OCI-LY1 (cell line): ENCODE measurements around the gene TRPV2.

Source experiments
- H2AFZ ChIP-seq: fragments of 200-600 bp; sonication (generic), shearing (Covaris generic); 2 replicates; pipeline ENCODE4 v1.6.0; 2014; ENCODE audit warnings: antibody characterized with exemption, mild to moderate bottlenecking, low read length
- H3F3A ChIP-seq: fragments of 200-600 bp; sonication (generic), shearing (Covaris generic); 2 replicates; pipeline ENCODE4 v1.6.0; 2014; ENCODE audit warnings: mild to moderate bottlenecking, antibody characterized with exemption, low read length, moderate library complexity; ENCODE audit not compliant: insufficient read depth
- H3K27ac ChIP-seq: fragments of 200-600 bp; sonication (generic); 2 replicates; pipeline ENCODE4 v1.5.1; 2014; ENCODE audit warnings: low read length, mixed run types, mild to moderate bottlenecking, low read depth; ENCODE audit not compliant: poor library complexity, severe bottlenecking
- H3K27me3 ChIP-seq: fragments of 200-600 bp; sonication (generic); 2 replicates; pipeline ENCODE4 v1.6.0; 2014; ENCODE audit warnings: antibody characterized with exemption, mild to moderate bottlenecking, low read length, moderate library complexity; ENCODE audit not compliant: insufficient read depth
- H3K36me3 ChIP-seq: fragments of 200-600 bp; sonication (generic); 2 replicates; pipeline ENCODE4 v1.6.1; 2014; ENCODE audit warnings: mild to moderate bottlenecking, antibody characterized with exemption, low read length, moderate library complexity, mixed read lengths; ENCODE audit not compliant: insufficient read depth
- H3K4me1 ChIP-seq: fragments of 200-600 bp; sonication (generic); 2 replicates; pipeline ENCODE4 v1.5.1; 2014; ENCODE audit warnings: mild to moderate bottlenecking, low read length, moderate library complexity; ENCODE audit not compliant: insufficient read depth, severe bottlenecking
- H3K4me2 ChIP-seq: fragments of 200-600 bp; sonication (generic), shearing (Covaris generic); 2 replicates; pipeline ENCODE4 v1.6.1; 2014; ENCODE audit warnings: low read length
- H3K4me3 ChIP-seq: fragments of 200-600 bp; sonication (generic); 2 replicates; pipeline ENCODE4 v1.5.1; 2014; ENCODE audit warnings: low read length, low read depth, mild to moderate bottlenecking, mixed read lengths; ENCODE audit not compliant: poor library complexity, severe bottlenecking
- H3K79me2 ChIP-seq: fragments of 200-600 bp; shearing (Covaris generic); 2 replicates; pipeline ENCODE4 v1.6.1; 2016; ENCODE audit warnings: mixed run types, low read length, mixed read lengths; ENCODE audit not compliant: insufficient read depth
- H3K9ac ChIP-seq: fragments of 200-600 bp; sonication (generic), shearing (Covaris generic); 2 replicates; pipeline ENCODE4 v1.6.1; 2014; ENCODE audit warnings: mild to moderate bottlenecking, low read length, mixed read lengths
- H3K9me2 ChIP-seq: fragments of 200-600 bp; sonication (generic), shearing (Covaris generic); 2 replicates; pipeline ENCODE4 v1.6.1; 2014; ENCODE audit warnings: low read depth, mild to moderate bottlenecking, low read length, mixed read lengths
- H3K9me3 ChIP-seq: fragments of 200-600 bp; shearing (Covaris generic); 2 replicates; pipeline ENCODE4 v1.6.1; 2014; ENCODE audit warnings: low read length, mixed read lengths
- H4K20me1 ChIP-seq: fragments of 200-600 bp; sonication (generic), shearing (Covaris generic); 2 replicates; pipeline ENCODE4 v1.6.0; 2016; ENCODE audit warnings: mild to moderate bottlenecking, low read length; ENCODE audit not compliant: insufficient read depth
- EZH2 ChIP-seq: fragments of 200-600 bp; sonication (generic), shearing (Covaris generic); IDR thresholded peaks from 2 replicates; pipeline ENCODE4 v1.8.0; 2017; ENCODE audit warnings: borderline replicate concordance, mixed run types, mild to moderate bottlenecking, antibody characterized with exemption, low read length, moderate library complexity, mixed read lengths
- TF ChIP-seq, protein P1 (sequence below): fragments of 200-600 bp; sonication (generic), shearing (Covaris generic); IDR thresholded peaks from 2 replicates; pipeline ENCODE4 v1.5.1; 2017; ENCODE audit warnings: mild to moderate bottlenecking, antibody characterized with exemption, low read length, moderate library complexity, mixed read lengths

TRPV2 gene

DNA sequence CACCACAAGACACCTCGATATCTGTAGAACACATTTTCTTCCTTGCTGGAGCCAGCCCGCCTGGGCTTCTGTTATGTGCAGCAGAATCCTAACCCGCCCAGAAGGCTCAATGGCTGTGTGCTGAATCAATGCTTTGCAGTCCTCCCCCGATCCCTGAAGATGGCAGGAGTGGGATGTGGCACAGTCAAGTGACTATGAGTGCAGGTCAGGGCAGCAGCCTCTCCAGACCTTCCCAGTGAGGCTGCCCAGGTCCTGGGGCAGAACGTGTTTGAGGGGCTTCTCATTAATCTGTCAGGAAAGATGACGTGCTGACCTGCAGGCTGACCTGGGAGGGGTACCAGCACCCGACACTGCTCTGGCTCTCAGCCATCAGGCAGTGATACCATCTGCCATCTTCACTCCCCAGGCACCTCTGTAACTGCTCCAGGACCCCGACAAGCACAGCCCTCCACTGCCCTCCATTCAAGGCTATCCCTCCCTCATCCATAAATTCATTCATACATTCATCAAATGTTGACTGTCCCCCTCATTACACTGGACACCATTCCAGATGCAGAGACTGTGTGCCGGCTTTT is 41.5 kb downstream of the TRPV2 start:
- Histone ChIP-seq H3K9me3 (no peaks in the 10 kb centered on the region), H3K4me3 (no peak overlapping the region), H4K20me1 (no peaks in the 10 kb centered on the region), H3K9me2 (no peaks in the 10 kb centered on the region), H3K79me2 (no peaks in the 10 kb centered on the region), H3K9ac (no peak overlapping the region), H2AFZ (no peak overlapping the region), H3K4me1 (no peaks in the 10 kb centered on the region), H3F3A (no peaks in the 10 kb centered on the region), H3K36me3 (no peaks in the 10 kb centered on the region), H3K4me2 (no peak overlapping the region), H3K27me3 (no peaks in the 10 kb centered on the region), H3K27ac (no peak overlapping the region)
- TF ChIP-seq, protein P1, sequence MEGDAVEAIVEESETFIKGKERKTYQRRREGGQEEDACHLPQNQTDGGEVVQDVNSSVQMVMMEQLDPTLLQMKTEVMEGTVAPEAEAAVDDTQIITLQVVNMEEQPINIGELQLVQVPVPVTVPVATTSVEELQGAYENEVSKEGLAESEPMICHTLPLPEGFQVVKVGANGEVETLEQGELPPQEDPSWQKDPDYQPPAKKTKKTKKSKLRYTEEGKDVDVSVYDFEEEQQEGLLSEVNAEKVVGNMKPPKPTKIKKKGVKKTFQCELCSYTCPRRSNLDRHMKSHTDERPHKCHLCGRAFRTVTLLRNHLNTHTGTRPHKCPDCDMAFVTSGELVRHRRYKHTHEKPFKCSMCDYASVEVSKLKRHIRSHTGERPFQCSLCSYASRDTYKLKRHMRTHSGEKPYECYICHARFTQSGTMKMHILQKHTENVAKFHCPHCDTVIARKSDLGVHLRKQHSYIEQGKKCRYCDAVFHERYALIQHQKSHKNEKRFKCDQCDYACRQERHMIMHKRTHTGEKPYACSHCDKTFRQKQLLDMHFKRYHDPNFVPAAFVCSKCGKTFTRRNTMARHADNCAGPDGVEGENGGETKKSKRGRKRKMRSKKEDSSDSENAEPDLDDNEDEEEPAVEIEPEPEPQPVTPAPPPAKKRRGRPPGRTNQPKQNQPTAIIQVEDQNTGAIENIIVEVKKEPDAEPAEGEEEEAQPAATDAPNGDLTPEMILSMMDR: no peak
- TF ChIP-seq EZH2: no peak

DNA sequence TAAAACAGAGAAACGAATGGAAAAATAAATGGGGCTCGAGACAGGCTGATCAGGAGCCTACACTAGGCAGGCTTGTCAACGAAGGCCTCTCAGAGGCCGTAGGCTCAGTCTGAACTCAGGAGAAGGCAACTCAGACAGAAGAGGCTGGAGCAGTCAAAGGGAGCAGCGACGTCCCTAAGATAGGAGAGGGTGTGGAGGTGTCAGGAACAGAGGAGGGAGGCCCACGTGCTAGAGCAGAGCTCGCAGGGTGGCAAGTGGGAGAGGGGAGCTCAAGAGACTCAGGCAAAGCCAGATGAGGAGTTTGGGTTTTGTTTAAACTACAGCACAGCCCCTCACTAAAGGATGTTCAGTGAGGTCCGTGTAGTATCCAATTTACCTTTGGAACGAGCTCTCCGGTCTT is 43.9 kb downstream of the TRPV2 start:
- Histone ChIP-seq H3K79me2 (no peaks in the 10 kb centered on the region), H3K9me2 (no peaks in the 10 kb centered on the region), H3K9ac (no peak overlapping the region), H3F3A (no peaks in the 10 kb centered on the region), H4K20me1 (no peaks in the 10 kb centered on the region), H3K36me3 (peaks cover 12% of the 10 kb centered on the region; the same call in 1 of the 2 replicates), H3K9me3 (no peaks in the 10 kb centered on the region), H3K4me1 (no peaks in the 10 kb centered on the region), H2AFZ (no peak overlapping the region), H3K4me3 (no peak overlapping the region), H3K4me2 (no peak overlapping the region), H3K27me3 (no peaks in the 10 kb centered on the region), H3K27ac (no peak overlapping the region)
- TF ChIP-seq, protein P1: no peak
- no peak for TF ChIP-seq EZH2

DNA sequence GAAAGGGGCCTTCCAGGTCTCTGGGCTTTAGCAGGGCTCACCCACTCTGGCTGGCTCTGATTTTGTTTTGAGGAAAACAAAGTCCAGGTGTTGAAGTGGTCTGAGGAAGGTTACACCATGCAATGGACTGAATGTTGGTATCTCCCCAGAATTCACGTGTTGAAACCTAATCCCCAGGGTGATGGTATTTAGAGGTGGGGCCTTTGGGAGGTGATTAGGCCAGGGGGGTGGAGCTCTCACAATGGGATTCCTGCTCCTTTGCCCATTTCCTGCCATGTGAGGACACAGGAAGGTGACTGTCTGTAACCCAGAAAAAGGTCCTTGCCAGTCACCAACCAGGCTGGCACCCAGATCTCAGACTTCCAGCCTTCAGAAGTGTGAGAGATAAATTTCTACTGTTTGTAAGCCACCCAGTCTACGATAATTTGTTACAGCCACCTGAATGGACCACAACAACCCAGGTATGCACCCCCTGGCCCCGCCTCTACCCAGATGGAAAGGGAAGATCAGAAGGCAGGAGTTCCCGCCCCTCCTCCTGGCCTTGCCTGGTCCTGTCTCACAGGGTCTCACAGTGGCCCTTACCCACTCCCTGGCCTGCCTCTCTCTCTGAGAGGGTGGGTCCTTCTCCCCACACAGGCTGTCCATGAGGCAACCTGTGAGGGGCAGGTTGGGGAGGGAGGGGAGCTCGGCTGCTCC is 44.6 kb downstream of the TRPV2 start:
- TF ChIP-seq EZH2: no peak
- TF ChIP-seq, protein P1: no peak
- Histone ChIP-seq H3K27me3 (no peaks in the 10 kb centered on the region), H3F3A (no peaks in the 10 kb centered on the region), H3K9me2 (no peaks in the 10 kb centered on the region), H3K36me3 (peaks cover 13% of the 10 kb centered on the region; the same call in 1 of the 2 replicates), H3K4me2 (no peak overlapping the region), H3K4me1 (no peaks in the 10 kb centered on the region), H4K20me1 (no peaks in the 10 kb centered on the region), H3K9me3 (no peaks in the 10 kb centered on the region), H3K4me3 (no peak overlapping the region), H2AFZ (no peak overlapping the region), H3K9ac (no peak overlapping the region), H3K79me2 (no peaks in the 10 kb centered on the region), H3K27ac (no peak overlapping the region)
